Neural progenitor cell (in vitro differentiated cells): ENCODE measurements around the gene MAGEA9. TPM values are rescaled to one million over a fixed set of nuclear protein-coding genes. Genes with fewer than 3 reads are reported as not detected.

ENCODE experiments used
- DNase-seq: peaks from one replicate; pipeline ENCODE4 v3.0.0-alpha.2; 2016; ENCODE audit warnings: low spot score
- H2AFZ ChIP-seq: fragments of 200-600 bp; sonication (generic); replicated peaks from 2 replicates; pipeline ENCODE4 v1.6.1; 2016; ENCODE audit warnings: antibody characterized with exemption
- H3F3A ChIP-seq: fragments of 200-600 bp; sonication (generic); 2 replicates; pipeline ENCODE4 v1.6.1; 2016; ENCODE audit warnings: antibody characterized with exemption, low read depth
- H3K27ac ChIP-seq: fragments of 200-600 bp; sonication (generic); 2 replicates; pipeline ENCODE4 v1.5.1; 2016; ENCODE audit warnings: mild to moderate bottlenecking
- H3K27me3 ChIP-seq: fragments of 200-600 bp; sonication (generic); 2 replicates; pipeline ENCODE4 v1.6.1; 2016; ENCODE audit warnings: mild to moderate bottlenecking, moderate library complexity
- H3K36me3 ChIP-seq: fragments of 200-600 bp; sonication (generic); 2 replicates; pipeline ENCODE4 v1.5.1; 2016
- H3K4me1 ChIP-seq: fragments of 200-600 bp; sonication (generic); 2 replicates; pipeline ENCODE4 v1.6.1; 2016; ENCODE audit warnings: mixed run types
- H3K4me2 ChIP-seq: fragments of 200-600 bp; sonication (generic); 2 replicates; pipeline ENCODE4 v1.6.1; 2016
- H3K4me3 ChIP-seq: fragments of 200-600 bp; sonication (generic); 2 replicates; pipeline ENCODE4 v1.5.1; 2016
- H3K79me2 ChIP-seq: fragments of 200-600 bp; sonication (generic); 2 replicates; pipeline ENCODE4 v1.6.1; 2016; ENCODE audit warnings: low read depth
- H3K9ac ChIP-seq: fragments of 200-600 bp; sonication (generic); 2 replicates; pipeline ENCODE4 v1.6.1; 2016
- H3K9me3 ChIP-seq: fragments of 200-600 bp; sonication (generic); 2 replicates; pipeline ENCODE4 v1.5.1; 2016; ENCODE audit warnings: low read depth
- H4K20me1 ChIP-seq: fragments of 200-600 bp; sonication (generic); 2 replicates; pipeline ENCODE4 v1.6.1; 2016; ENCODE audit warnings: low read depth
- H3K27ac Mint-ChIP-seq: 3 replicates; pipeline ENCODE4 v1.8.0; 2021; ENCODE audit warnings: mixed read lengths
- H3K27me3 Mint-ChIP-seq: 2 replicates; pipeline ENCODE4 v1.8.0; 2022; ENCODE audit warnings: low read depth, mild to moderate bottlenecking, inconsistent platforms, moderate library complexity, mixed read lengths; ENCODE audit not compliant: insufficient read depth
- H3K36me3 Mint-ChIP-seq: 3 replicates; pipeline ENCODE4 v1.8.0; 2021; ENCODE audit warnings: mixed read lengths
- H3K4me1 Mint-ChIP-seq: 3 replicates; pipeline ENCODE4 v1.8.0; 2021; ENCODE audit warnings: mixed read lengths
- H3K4me3 Mint-ChIP-seq: 3 replicates; pipeline ENCODE4 v1.8.0; 2021; ENCODE audit warnings: mild to moderate bottlenecking, moderate library complexity, mixed read lengths
- H3K9me3 Mint-ChIP-seq: 3 replicates; pipeline ENCODE4 v1.8.0; 2020; ENCODE audit warnings: mixed read lengths
- CTCF ChIP-seq: fragments of 200-600 bp; sonication (generic); IDR thresholded peaks from 2 replicates; pipeline ENCODE4 v1.5.1; 2017; ENCODE audit warnings: antibody characterized with exemption, mild to moderate bottlenecking
- EZH2 ChIP-seq: fragments of 200-600 bp; sonication (generic); IDR thresholded peaks from 2 replicates; pipeline ENCODE4 v1.6.1; 2017; ENCODE audit warnings: antibody characterized with exemption, mild to moderate bottlenecking, moderate library complexity
- EZH2phosphoT487 ChIP-seq: fragments of 200-600 bp; sonication (generic); IDR thresholded peaks from 2 replicates; pipeline ENCODE4 v1.6.1; 2017; ENCODE audit warnings: antibody characterized with exemption
- total RNA-seq: library from RNA; depleted of rRNA; stranded (reverse); fragments of >200 nt; gene quantifications from 2 replicates; pipeline ENCODE4 v1.2.3, GENCODE V29; 2015; ENCODE audit warnings: low replicate concordance

Gene MAGEA9
- total RNA-seq, 1 donor from 2014 or later: not detected

- Histone ChIP-seq H3K9ac (no peak overlapping the region), H2AFZ (no peak overlapping the region), H3F3A (no peaks in the 10 kb centered on the region), H3K4me2 (no peak overlapping the region), H3K9me3 (no peaks in the 10 kb centered on the region), H3K79me2 (no peaks in the 10 kb centered on the region), H3K36me3 (no peaks in the 10 kb centered on the region), H3K4me1 (no peaks in the 10 kb centered on the region), H4K20me1 (no peaks in the 10 kb centered on the region), H3K4me3 (no peak overlapping the region), H3K27me3 (no peaks in the 10 kb centered on the region), H3K27ac (no peak overlapping the region)
- H3K9me3 Mint-ChIP-seq: peaks cover 12% of the 10 kb centered on the region
- no peak for DNase-seq
- no peaks in the 10 kb centered on the region for H3K27me3 Mint-ChIP-seq
- no peaks in the 10 kb centered on the region for H3K36me3 Mint-ChIP-seq
- no peak overlapping the region for H3K4me3 Mint-ChIP-seq
- no peak overlapping the region for H3K27ac Mint-ChIP-seq
- TF ChIP-seq EZH2: no peak
- TF ChIP-seq CTCF: no peak
- TF ChIP-seq EZH2phosphoT487: no peak
- peaks cover 6% of the 10 kb centered on the region for H3K4me1 Mint-ChIP-seq
These were observed 22.4 kb downstream of the MAGEA9 start for GRCh38 chrX:149804102-149804501.

GRCh38 chrX:149807747-149808458, 26.2 kb downstream of the MAGEA9 start:
- no peak for DNase-seq
- no peaks in the 10 kb centered on the region for H3K4me1 ChIP-seq
- no peaks in the 10 kb centered on the region for H3K27me3 ChIP-seq
- no peak overlapping the region for H2AFZ ChIP-seq
- no peak overlapping the region for H3K27ac Mint-ChIP-seq
- H3K9me3 Mint-ChIP-seq: peaks cover 9% of the 10 kb centered on the region
- no peaks in the 10 kb centered on the region for H3K79me2 ChIP-seq
- no peak for TF ChIP-seq EZH2phosphoT487
- no peak for TF ChIP-seq CTCF
- TF ChIP-seq EZH2: no peak
- H3K4me2 ChIP-seq: no peak overlapping the region
- H3F3A ChIP-seq: no peaks in the 10 kb centered on the region
- peaks cover 4% of the 10 kb centered on the region for H3K9me3 ChIP-seq
- no peak overlapping the region for H3K4me3 ChIP-seq
- H3K9ac ChIP-seq: no peak overlapping the region
- H3K4me1 Mint-ChIP-seq: peaks cover 6% of the 10 kb centered on the region
- H4K20me1 ChIP-seq: no peaks in the 10 kb centered on the region
- H3K36me3 ChIP-seq: no peaks in the 10 kb centered on the region
- no peaks in the 10 kb centered on the region for H3K27me3 Mint-ChIP-seq
- no peak overlapping the region for H3K4me3 Mint-ChIP-seq
- no peak overlapping the region for H3K27ac ChIP-seq
- no peaks in the 10 kb centered on the region for H3K36me3 Mint-ChIP-seq

GRCh38 chrX:149818652-149819051, 36.9 kb downstream of the MAGEA9 start:
- peaks cover 2% of the 10 kb centered on the region for H3K9me3 Mint-ChIP-seq
- no peak overlapping the region for H2AFZ ChIP-seq

More at GRCh38 chrX:149818652-149819051, 36.9 kb downstream of the MAGEA9 start:
- Histone ChIP-seq H3K27ac (no peak overlapping the region), H3K27me3 (no peaks in the 10 kb centered on the region), H3K36me3 (no peaks in the 10 kb centered on the region), H3K4me2 (no peak overlapping the region), H4K20me1 (no peaks in the 10 kb centered on the region), H3K9ac (no peak overlapping the region), H3K9me3 (no peaks in the 10 kb centered on the region), H3K4me3 (no peak overlapping the region), H3F3A (no peaks in the 10 kb centered on the region), H3K4me1 (no peaks in the 10 kb centered on the region), H3K79me2 (no peaks in the 10 kb centered on the region)
- Mint-ChIP-seq H3K27ac (no peak overlapping the region), H3K36me3 (no peaks in the 10 kb centered on the region), H3K4me3 (no peak overlapping the region), H3K4me1 (no peaks in the 10 kb centered on the region), H3K27me3 (peaks cover 5% of the 10 kb centered on the region)
- DNase-seq: no peak
- TF ChIP-seq EZH2 (no peak), EZH2phosphoT487 (no peak), CTCF (no peak)
